GM12874 (cell line): ENCODE results near the gene MYB.

Experiments
- TF ChIP-seq, protein P1 (sequence below): IDR thresholded peaks from 2 replicates; pipeline ENCODE4 v1.5.1; 2011; ENCODE audit warnings: low read depth, mild to moderate bottlenecking, control low read depth, low read length, moderate library complexity; ENCODE audit not compliant: insufficient read depth

Gene MYB

GRCh38 chr6:135180542-135181332 lies at the start of gene MYB:
Gene MYB (plus strand): TSS chr6:135181308. CDS start chr6:135181514, 206 bp downstream.
- TF ChIP-seq, protein P1, sequence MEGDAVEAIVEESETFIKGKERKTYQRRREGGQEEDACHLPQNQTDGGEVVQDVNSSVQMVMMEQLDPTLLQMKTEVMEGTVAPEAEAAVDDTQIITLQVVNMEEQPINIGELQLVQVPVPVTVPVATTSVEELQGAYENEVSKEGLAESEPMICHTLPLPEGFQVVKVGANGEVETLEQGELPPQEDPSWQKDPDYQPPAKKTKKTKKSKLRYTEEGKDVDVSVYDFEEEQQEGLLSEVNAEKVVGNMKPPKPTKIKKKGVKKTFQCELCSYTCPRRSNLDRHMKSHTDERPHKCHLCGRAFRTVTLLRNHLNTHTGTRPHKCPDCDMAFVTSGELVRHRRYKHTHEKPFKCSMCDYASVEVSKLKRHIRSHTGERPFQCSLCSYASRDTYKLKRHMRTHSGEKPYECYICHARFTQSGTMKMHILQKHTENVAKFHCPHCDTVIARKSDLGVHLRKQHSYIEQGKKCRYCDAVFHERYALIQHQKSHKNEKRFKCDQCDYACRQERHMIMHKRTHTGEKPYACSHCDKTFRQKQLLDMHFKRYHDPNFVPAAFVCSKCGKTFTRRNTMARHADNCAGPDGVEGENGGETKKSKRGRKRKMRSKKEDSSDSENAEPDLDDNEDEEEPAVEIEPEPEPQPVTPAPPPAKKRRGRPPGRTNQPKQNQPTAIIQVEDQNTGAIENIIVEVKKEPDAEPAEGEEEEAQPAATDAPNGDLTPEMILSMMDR, result no peak

DNA sequence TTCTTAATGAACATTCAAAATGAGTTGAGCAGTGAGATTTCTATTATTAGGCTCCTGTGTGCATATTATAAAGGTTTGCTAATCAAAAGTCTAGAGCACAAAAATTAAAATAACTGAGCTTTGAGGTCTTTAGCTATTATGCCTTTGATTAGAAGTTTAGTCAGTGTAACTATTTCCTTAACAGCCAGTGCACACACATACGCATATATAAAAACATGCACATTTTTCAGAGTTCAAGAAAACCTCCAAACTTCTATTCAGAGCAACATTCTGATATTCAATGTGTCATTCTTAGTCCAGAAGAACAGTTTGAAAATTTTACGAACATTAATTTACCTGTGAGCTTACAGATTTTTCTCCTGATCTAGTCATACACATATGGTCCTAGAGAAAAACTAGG lies 48.3 kb upstream of the MYB start:
- TF ChIP-seq, protein P1, result no peak

- TF ChIP-seq, protein P1, result no peak
Measured at GRCh38 chr6:135135835-135136234, 45.3 kb upstream of the MYB start.

GRCh38 chr6:135137826-135138225 lies 43.3 kb upstream of the MYB start:
- TF ChIP-seq, protein P1, result no peak

- TF ChIP-seq, protein P1, result no peak
Measured at GRCh38 chr6:135141182-135141581, 39.9 kb upstream of the MYB start.

DNA sequence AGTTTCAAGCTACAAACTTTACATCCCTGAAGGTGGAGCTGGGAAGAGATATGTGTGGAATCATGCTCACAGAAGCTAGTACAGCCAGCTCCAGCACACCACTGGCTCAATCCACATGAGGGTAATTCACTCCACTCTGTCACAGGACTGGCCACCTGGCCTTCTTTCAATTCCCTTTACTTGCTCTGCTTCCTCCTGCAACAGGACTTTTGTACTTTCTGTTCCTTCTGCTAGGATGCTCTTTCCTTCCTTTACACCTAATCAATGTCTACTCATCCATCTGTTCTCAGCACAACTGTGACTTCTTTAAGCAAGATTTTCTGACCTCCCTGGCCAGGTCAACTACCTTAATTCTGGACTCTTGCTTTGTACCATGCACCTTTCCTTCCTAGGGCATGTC lies 39.4 kb upstream of the MYB start:
- TF ChIP-seq, protein P1, result no peak

- TF ChIP-seq, protein P1, result no peak
Measured at GRCh38 chr6:135144673-135145062, 36.4 kb upstream of the MYB start.
